Middle frontal gyrus (tissue), 1 donor: ENCODE data around the gene SANBR.
"Not testable (repeated sequence)": the region's sequence is repeated elsewhere in the genome, so short reads cannot be mapped to it uniquely, and the experiment has no call there.

Experiments
- DNase-seq: peaks from one replicate; pipeline ENCODE4 v3.0.0-alpha.2; 2015; ENCODE audit warnings: low spot score; ENCODE audit errors: extremely low spot score

The SANBR gene

DNA sequence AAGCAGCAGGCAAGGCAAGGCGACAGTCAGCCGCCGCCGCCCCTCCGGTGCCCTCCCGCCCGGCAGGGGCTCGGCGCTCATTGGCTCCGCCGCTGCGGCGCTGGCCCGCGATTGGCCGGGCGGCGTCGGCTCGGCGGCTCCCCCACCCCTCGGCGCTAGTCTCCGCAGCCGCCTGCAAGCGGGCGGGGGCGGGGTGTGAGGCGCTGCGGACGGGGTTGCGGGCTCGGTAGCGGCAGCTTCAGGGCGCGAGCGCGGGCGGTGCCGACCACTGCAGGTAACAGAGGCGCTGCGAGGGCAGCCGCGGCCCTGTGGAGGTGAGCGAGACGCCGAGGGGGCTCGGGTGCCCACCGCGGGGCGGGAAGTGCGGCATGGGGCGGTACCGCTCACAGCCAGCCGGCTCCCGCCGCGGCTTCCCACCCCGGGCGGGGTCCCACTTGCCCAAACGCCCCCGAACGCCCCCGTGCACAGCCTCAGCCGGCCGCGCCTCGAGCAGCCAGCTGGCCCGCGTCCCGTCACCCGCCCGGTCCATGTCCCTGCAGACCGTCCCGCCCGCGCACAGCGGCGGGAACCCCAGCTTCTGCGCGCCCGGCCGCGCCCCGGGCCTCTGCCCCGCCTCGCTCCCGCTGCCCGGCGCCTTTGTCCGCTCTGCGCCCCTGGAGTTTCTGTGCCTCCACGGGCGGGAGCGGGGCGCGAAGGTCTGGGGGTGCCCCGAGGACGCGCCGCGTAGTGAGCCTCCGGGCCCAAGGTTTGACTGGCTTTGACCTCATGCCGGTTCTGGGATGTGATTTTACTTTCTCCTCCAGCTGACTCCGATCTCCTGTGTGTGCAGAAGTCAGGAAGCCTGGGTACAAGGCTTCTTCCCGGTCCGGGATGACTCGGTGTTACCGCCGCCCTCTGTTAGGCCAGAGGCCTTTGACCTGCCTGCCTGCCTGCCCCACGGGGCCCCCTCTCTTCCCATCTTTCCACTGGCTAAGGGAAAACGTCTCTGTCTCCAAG, at the start of gene SANBR:
Gene SANBR (plus strand): TSS at position 158 of the 996 bp plus-strand sequence. CDS start 4,480 bp downstream, outside the sequence.
- peak; percentile 83 for DNase-seq

DNA sequence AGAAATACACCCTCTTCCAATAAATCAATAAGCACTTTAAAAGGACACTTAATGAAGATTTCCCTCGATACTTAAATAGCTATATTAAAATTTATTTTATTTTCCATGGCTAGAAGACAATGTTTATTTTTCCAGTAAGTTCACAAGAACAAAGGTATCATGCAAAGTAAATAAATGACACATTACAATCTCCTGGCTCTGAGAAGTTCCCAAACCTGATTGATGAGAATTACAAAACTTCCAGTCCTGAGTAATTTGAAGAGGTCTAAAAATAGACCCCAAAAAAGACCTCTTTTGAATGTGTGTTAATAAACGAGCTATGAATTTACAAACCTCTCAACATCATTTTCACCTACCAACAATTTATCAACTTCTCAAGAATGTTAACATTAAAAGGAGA, 49.7 kb upstream of the SANBR start:
- no peak for DNase-seq

GRCh38 chr2:61016392-61017002, 49.2 kb upstream of the SANBR start:
- DNase-seq: no peak

DNA sequence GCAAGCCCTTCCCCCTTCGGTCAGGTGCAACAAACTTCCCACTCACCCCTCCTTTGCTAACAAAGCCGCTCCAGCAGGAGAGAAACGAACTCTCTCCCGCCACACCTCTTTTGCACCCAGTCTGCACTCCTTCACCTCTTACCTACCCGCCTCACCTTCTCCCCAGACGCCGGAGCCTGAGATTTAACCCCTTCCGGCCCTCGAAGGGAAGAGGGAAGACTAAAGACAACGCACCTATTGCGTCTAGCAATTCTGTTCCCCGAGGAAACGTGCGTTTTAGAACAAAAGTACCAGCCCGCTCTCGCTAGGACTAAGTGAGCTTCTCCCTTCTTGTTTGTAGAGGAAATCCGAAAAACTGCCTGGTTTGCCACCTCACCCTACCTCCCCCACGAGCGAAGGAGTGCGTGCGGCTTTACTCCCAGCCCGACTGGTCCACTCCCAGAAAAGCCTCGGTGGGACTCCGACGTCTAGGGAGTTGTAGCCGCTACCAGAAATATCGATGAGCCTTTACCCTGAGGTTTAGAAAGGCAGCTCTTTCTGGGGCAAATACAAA, 48.6 kb upstream of the SANBR start:
- peak; percentile 63 for DNase-seq

DNA sequence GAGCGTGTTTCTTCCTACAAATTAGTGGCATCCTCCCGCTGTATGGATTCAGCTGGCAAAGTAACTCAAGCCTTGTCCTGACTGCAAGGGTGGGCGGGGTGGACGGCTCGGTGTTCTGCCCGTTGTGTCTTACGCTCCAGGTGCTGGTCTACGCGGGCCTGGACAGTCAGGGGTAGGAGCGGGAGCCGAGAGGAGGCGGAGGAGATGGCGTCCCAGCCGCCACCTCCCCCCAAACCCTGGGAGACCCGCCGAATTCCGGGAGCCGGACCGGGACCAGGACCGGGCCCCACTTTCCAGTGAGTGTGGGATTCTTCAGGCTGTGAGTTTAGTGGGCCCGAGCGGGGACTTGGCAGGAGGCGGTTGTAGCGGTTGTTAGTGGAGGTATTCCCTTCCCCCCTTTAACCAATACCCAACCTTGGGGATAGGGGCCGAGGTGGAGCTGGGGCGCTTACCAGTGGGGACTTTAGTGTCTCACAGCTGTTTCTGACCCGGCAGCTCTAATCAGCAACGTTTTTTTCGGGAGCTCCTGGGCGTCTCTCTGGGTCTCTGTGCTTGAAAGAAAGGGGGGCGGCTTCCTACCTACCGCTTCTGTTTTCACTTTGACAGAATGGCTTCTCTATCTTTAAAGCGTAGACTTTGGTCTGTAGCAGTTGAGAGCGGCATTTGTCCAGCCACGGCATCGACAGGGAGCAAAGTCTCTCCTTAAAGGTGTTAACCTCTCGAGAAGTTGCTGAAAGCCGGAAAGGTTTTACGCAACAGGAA, 47.9 kb upstream of the SANBR start, which contains the start of the genes PEX13 and PUS10:
Gene PEX13 (plus strand): TSS at position 165 of the 762 bp plus-strand sequence. CDS start 40 bp downstream, at position 205.
Gene PUS10 (minus strand): TSS at position 700 of the 762 bp plus-strand sequence. CDS start 6,365 bp downstream, outside the sequence.
- DNase-seq: no peak

DNA sequence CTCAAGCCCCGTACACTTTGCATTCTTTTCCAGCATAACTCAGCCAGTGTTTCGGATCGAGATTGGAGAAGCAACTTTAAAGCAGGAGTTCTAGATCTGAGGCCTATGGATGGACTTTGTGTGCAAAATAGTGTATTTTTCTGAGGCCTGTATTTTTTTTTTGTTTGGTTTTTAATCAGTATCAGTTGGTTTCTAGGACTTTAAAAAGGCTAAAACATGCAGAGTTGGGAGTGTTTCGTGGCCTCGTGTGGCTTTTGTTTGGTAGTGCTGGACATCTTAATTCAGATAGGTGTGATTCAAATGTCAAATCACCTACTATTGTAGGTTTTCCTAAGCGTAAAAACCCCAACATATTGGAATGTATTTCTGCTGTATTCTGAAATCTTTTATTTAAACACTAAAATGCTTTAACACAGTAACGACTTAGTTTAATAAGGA, 47.3 kb upstream of the SANBR start:
- no peak for DNase-seq

- DNase-seq: no peak
These were observed 46.9 kb upstream of the SANBR start for GRCh38 chr2:61018798-61019197.

GRCh38 chr2:61021228-61021660, 44.4 kb upstream of the SANBR start:
- no peak for DNase-seq

DNA sequence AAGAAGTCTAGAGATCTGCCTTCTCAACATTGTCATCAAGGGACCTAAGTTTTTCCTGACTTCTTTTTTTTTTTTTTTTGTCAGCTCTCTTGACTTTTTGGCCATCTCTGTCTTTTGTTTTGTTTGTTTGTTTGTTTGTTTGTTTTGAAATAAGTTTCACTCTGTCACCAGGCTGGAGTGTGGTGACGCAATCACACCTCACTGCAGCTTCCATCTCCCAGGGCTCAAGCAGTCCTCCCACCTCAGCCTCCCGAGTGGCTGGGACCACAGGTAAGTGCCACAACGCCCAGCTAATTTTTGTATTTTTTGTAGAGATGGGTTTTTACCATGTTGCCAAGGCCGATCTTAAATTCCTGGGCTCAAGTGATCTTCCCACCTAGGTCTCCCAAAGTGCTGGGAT, 42.0 kb upstream of the SANBR start:
- no peak for DNase-seq

DNA sequence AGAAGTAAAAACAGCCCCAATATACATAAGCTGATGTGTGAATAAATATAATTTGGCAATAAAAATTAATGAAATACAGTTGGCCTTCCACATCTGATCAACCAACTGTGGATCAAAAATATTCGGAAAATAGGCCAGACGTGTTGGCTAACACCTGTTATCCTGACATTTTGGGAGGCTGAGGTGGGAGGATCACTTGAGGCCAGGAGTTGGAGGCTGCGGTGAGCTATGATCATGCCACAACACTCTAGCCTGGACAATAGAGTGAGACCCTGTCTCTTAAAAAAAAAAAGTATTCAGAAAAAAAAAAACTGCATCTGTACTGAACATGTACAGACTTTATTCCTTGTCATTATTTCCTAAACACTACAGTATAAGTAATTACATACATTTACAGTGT, 36.1 kb upstream of the SANBR start:
- no peak for DNase-seq

GRCh38 chr2:61034592-61034991, 31.1 kb upstream of the SANBR start:
- DNase-seq: not testable (repeated sequence)

DNA sequence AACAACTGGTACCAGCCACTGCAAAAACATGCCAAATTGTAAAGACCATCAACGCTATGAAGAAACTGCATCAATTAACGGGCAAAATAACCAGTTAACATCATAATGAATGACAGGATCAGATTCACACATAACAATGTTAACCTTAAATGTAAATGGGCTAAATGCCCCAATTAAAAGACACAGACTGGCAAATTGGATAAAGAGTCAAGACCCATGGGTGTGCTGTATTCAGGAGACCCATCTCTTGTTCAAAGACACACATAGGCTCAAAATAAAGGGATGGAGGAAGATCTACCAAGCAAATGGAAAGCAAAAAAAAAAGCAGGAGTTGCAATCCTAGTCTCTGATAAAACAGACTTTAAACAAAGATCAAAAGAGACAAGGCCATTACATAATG, 29.0 kb upstream of the SANBR start:
- not testable (repeated sequence) for DNase-seq

DNA sequence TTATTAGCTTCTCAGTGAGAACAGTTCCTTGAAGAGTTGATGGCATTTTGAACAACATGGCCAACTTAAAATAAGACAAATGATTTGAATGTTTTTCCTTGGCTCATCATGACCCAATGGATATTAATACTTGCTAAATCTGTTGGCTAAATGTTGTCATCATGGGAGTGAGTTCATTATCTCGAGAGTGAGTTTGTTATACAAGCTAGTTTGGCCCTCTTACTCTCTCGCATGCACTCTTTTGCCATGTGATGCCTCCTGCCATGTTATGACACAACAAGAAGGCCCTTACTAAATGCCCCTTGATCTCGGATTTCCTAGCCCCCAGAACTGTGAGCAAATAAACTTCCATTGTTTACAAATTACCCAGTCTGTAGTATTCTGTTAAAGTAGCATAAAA, 22.9 kb upstream of the SANBR start:
- no peak for DNase-seq

- no peak for DNase-seq
These were observed 21.0 kb upstream of the SANBR start for GRCh38 chr2:61044636-61045035.

- no peak for DNase-seq
These were observed 20.4 kb upstream of the SANBR start for GRCh38 chr2:61045226-61045625.

- no peak for DNase-seq
These were observed 19.7 kb upstream of the SANBR start for GRCh38 chr2:61045999-61046398.

GRCh38 chr2:61055557-61055956, 10.1 kb upstream of the SANBR start:
- DNase-seq: no peak

GRCh38 chr2:61057562-61057961, 8.1 kb upstream of the SANBR start:
- no peak for DNase-seq

GRCh38 chr2:61059382-61059781, 6.3 kb upstream of the SANBR start:
- DNase-seq: no peak

DNA sequence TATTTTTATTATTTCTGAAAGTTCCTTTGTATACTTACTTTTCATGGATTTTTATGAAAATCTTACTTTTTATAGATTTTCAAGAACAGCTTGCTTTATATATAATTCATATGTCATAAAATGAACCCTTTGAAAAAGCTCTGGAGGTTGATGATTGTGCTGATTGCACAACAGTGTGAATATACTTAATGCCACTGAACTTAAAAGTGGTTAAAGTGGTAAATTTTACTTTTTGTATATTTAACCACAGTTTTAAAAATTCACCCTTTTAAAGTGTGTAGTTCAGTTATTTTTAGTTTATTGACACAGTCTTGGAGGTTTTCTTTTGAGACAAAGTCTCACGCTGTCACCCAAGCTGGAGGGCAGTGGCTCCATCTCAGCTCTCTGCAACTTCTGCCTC, 8.4 kb downstream of the SANBR start:
- no peak for DNase-seq

DNA sequence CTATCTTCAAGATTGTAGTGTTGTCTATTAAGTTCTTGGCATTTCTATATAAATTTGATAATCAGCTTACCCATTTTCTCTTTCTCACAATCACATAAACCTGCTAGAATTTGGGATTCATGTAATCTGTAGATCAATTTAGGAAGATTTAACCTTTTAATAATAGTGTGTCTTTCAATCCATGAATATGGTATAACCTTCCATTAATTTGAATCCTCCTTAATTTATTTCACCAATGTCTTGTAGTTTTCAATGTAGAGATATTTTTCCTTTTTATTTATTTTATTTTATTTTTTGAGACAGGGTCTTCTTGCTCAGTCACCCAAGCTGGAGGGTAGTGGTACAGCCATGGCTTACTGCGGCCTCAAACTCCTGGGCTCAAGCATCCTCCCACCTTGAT, 20.2 kb downstream of the SANBR start:
- no peak for DNase-seq
